ENCODE data around the gene NUDCD3.
"Not testable (repeated sequence)": the region's sequence is repeated elsewhere in the genome, so short reads cannot be mapped to it uniquely, and the experiment has no call there.

The NUDCD3 gene

GRCh38 chr7:44432381-44432977 is 58.0 kb downstream of the NUDCD3 start:
- H3K4me3 ChIP-seq (ENCODE audit: low read length), result no peak overlapping the region
- no peaks in the 10 kb centered on the region for H3K27me3 ChIP-seq (ENCODE audit: control insufficient read depth, insufficient read depth, low read length)
- H3K4me1 ChIP-seq (ENCODE audit: control insufficient read depth, insufficient read depth, low read length), result no peaks in the 10 kb centered on the region
- no peaks in the 10 kb centered on the region for H3K9me3 ChIP-seq (ENCODE audit: control insufficient read depth, low read length)
- no peaks in the 10 kb centered on the region for H3K36me3 ChIP-seq (ENCODE audit: control insufficient read depth, insufficient read depth, low read length)
- H3K9ac ChIP-seq (ENCODE audit: low read length), result no peak overlapping the region

- no peak overlapping the region for H3K9ac ChIP-seq (ENCODE audit: low read length)
- H3K9me3 ChIP-seq (ENCODE audit: control insufficient read depth, low read length), result no peaks in the 10 kb centered on the region
Measured at GRCh38 chr7:44431091-44431608, 59.3 kb downstream of the NUDCD3 start.

GRCh38 chr7:44430054-44430453 is 60.4 kb downstream of the NUDCD3 start:
- Histone ChIP-seq H3K36me3 (ENCODE audit: control insufficient read depth, insufficient read depth, low read length) (peaks cover 5% of the 10 kb centered on the region), H3K4me3 (ENCODE audit: low read length) (no peak overlapping the region), H3K27me3 (ENCODE audit: control insufficient read depth, insufficient read depth, low read length) (no peaks in the 10 kb centered on the region), H3K9ac (ENCODE audit: low read length) (no peak overlapping the region), H3K4me1 (ENCODE audit: control insufficient read depth, insufficient read depth, low read length) (no peaks in the 10 kb centered on the region), H3K9me3 (ENCODE audit: control insufficient read depth, low read length) (no peaks in the 10 kb centered on the region)

More at GRCh38 chr7:44431091-44431608, 59.3 kb downstream of the NUDCD3 start:
- H3K36me3 ChIP-seq (ENCODE audit: control insufficient read depth, insufficient read depth, low read length), result peaks cover 5% of the 10 kb centered on the region
- H3K4me3 ChIP-seq (ENCODE audit: low read length), result no peak overlapping the region
- H3K27me3 ChIP-seq (ENCODE audit: control insufficient read depth, insufficient read depth, low read length), result no peaks in the 10 kb centered on the region
- no peaks in the 10 kb centered on the region for H3K4me1 ChIP-seq (ENCODE audit: control insufficient read depth, insufficient read depth, low read length)

GRCh38 chr7:44424762-44425161 is 65.7 kb downstream of the NUDCD3 start:
- not testable (repeated sequence) for H3K27me3 ChIP-seq (ENCODE audit: control insufficient read depth, insufficient read depth, low read length); H3K9ac ChIP-seq (ENCODE audit: low read length); H3K36me3 ChIP-seq (ENCODE audit: control insufficient read depth, insufficient read depth, low read length); H3K4me1 ChIP-seq (ENCODE audit: control insufficient read depth, insufficient read depth, low read length); H3K9me3 ChIP-seq (ENCODE audit: control insufficient read depth, low read length); H3K4me3 ChIP-seq (ENCODE audit: low read length)

- H3K4me3 ChIP-seq (ENCODE audit: low read length), result no peak overlapping the region
- no peaks in the 10 kb centered on the region for H3K27me3 ChIP-seq (ENCODE audit: control insufficient read depth, insufficient read depth, low read length)
- no peak overlapping the region for H3K9ac ChIP-seq (ENCODE audit: low read length)
Measured at GRCh38 chr7:44416941-44417340, 73.5 kb downstream of the NUDCD3 start.

GRCh38 chr7:44415510-44415909 is 74.9 kb downstream of the NUDCD3 start:
- no peaks in the 10 kb centered on the region for H3K27me3 ChIP-seq (ENCODE audit: control insufficient read depth, insufficient read depth, low read length)
- peaks cover 3% of the 10 kb centered on the region for H3K36me3 ChIP-seq (ENCODE audit: control insufficient read depth, insufficient read depth, low read length)
- no peaks in the 10 kb centered on the region for H3K4me1 ChIP-seq (ENCODE audit: control insufficient read depth, insufficient read depth, low read length)
- no peak overlapping the region for H3K9ac ChIP-seq (ENCODE audit: low read length)
- H3K9me3 ChIP-seq (ENCODE audit: control insufficient read depth, low read length), result no peaks in the 10 kb centered on the region
- H3K4me3 ChIP-seq (ENCODE audit: low read length), result no peak overlapping the region

More at GRCh38 chr7:44416941-44417340, 73.5 kb downstream of the NUDCD3 start:
- H3K9me3 ChIP-seq (ENCODE audit: control insufficient read depth, low read length), result no peaks in the 10 kb centered on the region
- H3K36me3 ChIP-seq (ENCODE audit: control insufficient read depth, insufficient read depth, low read length), result peaks cover 3% of the 10 kb centered on the region
- no peaks in the 10 kb centered on the region for H3K4me1 ChIP-seq (ENCODE audit: control insufficient read depth, insufficient read depth, low read length)

- Histone ChIP-seq H3K9ac (ENCODE audit: low read length) (no peak overlapping the region), H3K4me3 (ENCODE audit: low read length) (no peak overlapping the region), H3K27me3 (ENCODE audit: control insufficient read depth, insufficient read depth, low read length) (no peaks in the 10 kb centered on the region), H3K9me3 (ENCODE audit: control insufficient read depth, low read length) (no peaks in the 10 kb centered on the region), H3K4me1 (ENCODE audit: control insufficient read depth, insufficient read depth, low read length) (no peaks in the 10 kb centered on the region), H3K36me3 (ENCODE audit: control insufficient read depth, insufficient read depth, low read length) (peaks cover 3% of the 10 kb centered on the region)
Measured at GRCh38 chr7:44415047-44415446, 75.4 kb downstream of the NUDCD3 start.

GRCh38 chr7:44411306-44411705 is 79.2 kb downstream of the NUDCD3 start:
- H3K9ac ChIP-seq (ENCODE audit: low read length), result no peak overlapping the region
- H3K36me3 ChIP-seq (ENCODE audit: control insufficient read depth, insufficient read depth, low read length), result no peaks in the 10 kb centered on the region
- no peaks in the 10 kb centered on the region for H3K27me3 ChIP-seq (ENCODE audit: control insufficient read depth, insufficient read depth, low read length)

GRCh38 chr7:44408596-44408995 is 81.9 kb downstream of the NUDCD3 start:
- no peaks in the 10 kb centered on the region for H3K4me1 ChIP-seq (ENCODE audit: control insufficient read depth, insufficient read depth, low read length)
- no peaks in the 10 kb centered on the region for H3K9me3 ChIP-seq (ENCODE audit: control insufficient read depth, low read length)
- H3K27me3 ChIP-seq (ENCODE audit: control insufficient read depth, insufficient read depth, low read length), result no peaks in the 10 kb centered on the region
- no peak overlapping the region for H3K4me3 ChIP-seq (ENCODE audit: low read length)
- H3K36me3 ChIP-seq (ENCODE audit: control insufficient read depth, insufficient read depth, low read length), result no peaks in the 10 kb centered on the region
- H3K9ac ChIP-seq (ENCODE audit: low read length), result no peak overlapping the region

More at GRCh38 chr7:44411306-44411705, 79.2 kb downstream of the NUDCD3 start:
- Histone ChIP-seq H3K9me3 (ENCODE audit: control insufficient read depth, low read length) (no peaks in the 10 kb centered on the region), H3K4me3 (ENCODE audit: low read length) (no peak overlapping the region), H3K4me1 (ENCODE audit: control insufficient read depth, insufficient read depth, low read length) (no peaks in the 10 kb centered on the region)

GRCh38 chr7:44403775-44404174 is 86.7 kb downstream of the NUDCD3 start:
- Histone ChIP-seq H3K4me3 (ENCODE audit: low read length) (no peak overlapping the region), H3K27me3 (ENCODE audit: control insufficient read depth, insufficient read depth, low read length) (no peaks in the 10 kb centered on the region), H3K9me3 (ENCODE audit: control insufficient read depth, low read length) (no peaks in the 10 kb centered on the region), H3K36me3 (ENCODE audit: control insufficient read depth, insufficient read depth, low read length) (peaks cover 10% of the 10 kb centered on the region), H3K4me1 (ENCODE audit: control insufficient read depth, insufficient read depth, low read length) (peaks cover 9% of the 10 kb centered on the region), H3K9ac (ENCODE audit: low read length) (no peak overlapping the region)

- no peaks in the 10 kb centered on the region for H3K9me3 ChIP-seq (ENCODE audit: control insufficient read depth, low read length)
- peaks cover 10% of the 10 kb centered on the region for H3K36me3 ChIP-seq (ENCODE audit: control insufficient read depth, insufficient read depth, low read length)
- H3K4me3 ChIP-seq (ENCODE audit: low read length), result no peak overlapping the region
- H3K27me3 ChIP-seq (ENCODE audit: control insufficient read depth, insufficient read depth, low read length), result no peaks in the 10 kb centered on the region
- H3K9ac ChIP-seq (ENCODE audit: low read length), result no peak overlapping the region
- peaks cover 9% of the 10 kb centered on the region for H3K4me1 ChIP-seq (ENCODE audit: control insufficient read depth, insufficient read depth, low read length)
Measured at GRCh38 chr7:44403176-44403759, 87.2 kb downstream of the NUDCD3 start.

GRCh38 chr7:44402401-44403060 is 87.9 kb downstream of the NUDCD3 start:
- H3K9ac ChIP-seq (ENCODE audit: low read length), result no peak overlapping the region
- no peaks in the 10 kb centered on the region for H3K9me3 ChIP-seq (ENCODE audit: control insufficient read depth, low read length)
- no peak overlapping the region for H3K4me3 ChIP-seq (ENCODE audit: low read length)
- peaks cover 9% of the 10 kb centered on the region for H3K4me1 ChIP-seq (ENCODE audit: control insufficient read depth, insufficient read depth, low read length)
- no peaks in the 10 kb centered on the region for H3K27me3 ChIP-seq (ENCODE audit: control insufficient read depth, insufficient read depth, low read length)
- peaks cover 10% of the 10 kb centered on the region for H3K36me3 ChIP-seq (ENCODE audit: control insufficient read depth, insufficient read depth, low read length)

All from mucosa of stomach (tissue), 1 donor.